ENCODE data around the gene CC2D1B. TPM values are rescaled to one million over a fixed set of nuclear protein-coding genes. Genes with fewer than 3 reads are reported as not detected.

The CC2D1B gene
- total RNA-seq, 1 experiment from 2014 or later = 26.0 TPM

GRCh38 chr1:52357397-52357796 is 8.6 kb downstream of the CC2D1B start:
- intact Hi-C loops (cut with micrococcal nuclease) = no loop called here
- CTCF ChIA-PET = no interaction called here
- POLR2A ChIA-PET (ENCODE audit: unreplicated experiment) = no interaction called here
- Histone ChIP-seq H3K9me3 (ENCODE audit: low read length) (no peaks in the 10 kb centered on the region), H3K36me3 (ENCODE audit: low read depth, low read length) (peaks cover 41% of the 10 kb centered on the region; the same call in 1 of the 2 replicates), H3K4me2 (ENCODE audit: low read length) (no peak overlapping the region), H3K79me2 (ENCODE audit: low read length) (no peaks in the 10 kb centered on the region), H2AFZ (ENCODE audit: low read length) (no peak overlapping the region), H3K27ac (ENCODE audit: low read length) (no peak overlapping the region), H3F3A (ENCODE audit: low read length, unreplicated experiment) (no peaks in the 10 kb centered on the region), H3K9me2 (replicated peaks; ENCODE audit: low read length) (no peaks in the 10 kb centered on the region), H3K27me3 (ENCODE audit: low read length) (no peaks in the 10 kb centered on the region), H3K4me3 (ENCODE audit: low read length) (no peak overlapping the region), H4K20me1 (ENCODE audit: low read length) (no peaks in the 10 kb centered on the region), H3K9ac (ENCODE audit: low read length) (no peak overlapping the region), H3K4me1 (ENCODE audit: insufficient read depth, low read length) (no peaks in the 10 kb centered on the region)
- DNase-seq (no peak), ATAC-seq (no peak)
- TF ChIP-seq EZH2 (IDR thresholded peaks at IDR 0.05; ENCODE audit: low read length, unreplicated experiment) = no peak
- no peak for TF ChIP-seq CTCF (conservative IDR thresholded peaks at IDR 0.05; ENCODE audit: low read depth, low read length)
- TF ChIP-seq EZH2phosphoT487 (IDR thresholded peaks at IDR 0.05; ENCODE audit: borderline replicate concordance, low read length) = no peak
- BruUV-seq (replicated peaks) = no TSS peak

- H3K27me3 ChIP-seq (ENCODE audit: low read length) = no peaks in the 10 kb centered on the region
- ChIA-PET POLR2A (ENCODE audit: unreplicated experiment) (no interaction called here), CTCF (no interaction called here)
- no peaks in the 10 kb centered on the region for H3K9me3 ChIP-seq (ENCODE audit: low read length)
- peaks cover 41% of the 10 kb centered on the region; the same call in 1 of the 2 replicates for H3K36me3 ChIP-seq (ENCODE audit: low read depth, low read length)
- H3K79me2 ChIP-seq (ENCODE audit: low read length) = no peaks in the 10 kb centered on the region
- ATAC-seq (no peak), DNase-seq (no peak)
- H3K9me2 ChIP-seq (replicated peaks; ENCODE audit: low read length) = no peaks in the 10 kb centered on the region
- H2AFZ ChIP-seq (ENCODE audit: low read length) = no peak overlapping the region
- no peak overlapping the region for H3K27ac ChIP-seq (ENCODE audit: low read length)
- no peaks in the 10 kb centered on the region for H3F3A ChIP-seq (ENCODE audit: low read length, unreplicated experiment)
- no peaks in the 10 kb centered on the region for H3K4me1 ChIP-seq (ENCODE audit: insufficient read depth, low read length)
- no peak overlapping the region for H3K4me2 ChIP-seq (ENCODE audit: low read length)
- no peak overlapping the region for H3K9ac ChIP-seq (ENCODE audit: low read length)
- no peaks in the 10 kb centered on the region for H4K20me1 ChIP-seq (ENCODE audit: low read length)
- TF ChIP-seq CTCF (conservative IDR thresholded peaks at IDR 0.05; ENCODE audit: low read depth, low read length) (no peak), EZH2phosphoT487 (IDR thresholded peaks at IDR 0.05; ENCODE audit: borderline replicate concordance, low read length) (no peak), EZH2 (IDR thresholded peaks at IDR 0.05; ENCODE audit: low read length, unreplicated experiment) (no peak)
- intact Hi-C loops (cut with micrococcal nuclease) = no loop called here
- no peak overlapping the region for H3K4me3 ChIP-seq (ENCODE audit: low read length)
- no TSS peak for BruUV-seq (replicated peaks)
These were observed 9.1 kb downstream of the CC2D1B start for GRCh38 chr1:52356818-52357355.

- Histone ChIP-seq H4K20me1 (ENCODE audit: low read length) (no peaks in the 10 kb centered on the region), H3K36me3 (ENCODE audit: low read depth, low read length) (peaks cover 33% of the 10 kb centered on the region; the same call in 1 of the 2 replicates), H3K4me2 (ENCODE audit: low read length) (no peak overlapping the region), H3K27me3 (ENCODE audit: low read length) (no peaks in the 10 kb centered on the region), H2AFZ (ENCODE audit: low read length) (no peak overlapping the region), H3K4me3 (ENCODE audit: low read length) (no peak overlapping the region), H3K9me3 (ENCODE audit: low read length) (no peaks in the 10 kb centered on the region), H3K79me2 (ENCODE audit: low read length) (no peaks in the 10 kb centered on the region), H3K27ac (ENCODE audit: low read length) (no peak overlapping the region), H3K4me1 (ENCODE audit: insufficient read depth, low read length) (no peaks in the 10 kb centered on the region), H3K9me2 (replicated peaks; ENCODE audit: low read length) (no peaks in the 10 kb centered on the region), H3K9ac (ENCODE audit: low read length) (no peak overlapping the region), H3F3A (ENCODE audit: low read length, unreplicated experiment) (no peaks in the 10 kb centered on the region)
- no peak for DNase-seq
- TF ChIP-seq CTCF (conservative IDR thresholded peaks at IDR 0.05; ENCODE audit: low read depth, low read length) (no peak), EZH2phosphoT487 (IDR thresholded peaks at IDR 0.05; ENCODE audit: borderline replicate concordance, low read length) (no peak), EZH2 (IDR thresholded peaks at IDR 0.05; ENCODE audit: low read length, unreplicated experiment) (no peak)
- CTCF ChIA-PET = no interaction called here
- no TSS peak for BruUV-seq (replicated peaks)
- ATAC-seq = no peak
- intact Hi-C loops (cut with micrococcal nuclease) = no loop called here
- POLR2A ChIA-PET (ENCODE audit: unreplicated experiment) = no interaction called here
These were observed 10.0 kb downstream of the CC2D1B start for GRCh38 chr1:52355847-52356505.

Measured in PC-3 (cell line).